Mesenchymal stem cell (in vitro differentiated cells and primary cell): Measurements from ENCODE around the gene KLC4.

Experiments
- DNase-seq: peaks from one replicate; pipeline ENCODE4 v3.0.0-alpha.2; 2013
- H2AFZ ChIP-seq: one replicate; pipeline ENCODE4 v1.6.1; 2013; ENCODE audit warnings: low read depth, mild to moderate bottlenecking, control low read depth, inconsistent platforms, low read length, moderate library complexity
- H2AK5ac ChIP-seq: 2 replicates; pipeline ENCODE4 v1.6.1; 2013; ENCODE audit warnings: low read length, moderate library complexity, mild to moderate bottlenecking, inconsistent platforms; ENCODE audit not compliant: severe bottlenecking
- H2BK120ac ChIP-seq: one replicate; pipeline ENCODE4 v1.6.1; 2013; ENCODE audit warnings: low read depth, mild to moderate bottlenecking, inconsistent platforms, low read length, moderate library complexity
- H2BK12ac ChIP-seq, 2 experiments: one replicate each; pipeline ENCODE4 v1.6.1; 2013; ENCODE audit warnings: inconsistent platforms in 2 of 2, low read length in 2 of 2, mild to moderate bottlenecking in 2 of 2, moderate library complexity in 2 of 2, control low read depth in 1 of 2
- H2BK15ac ChIP-seq: one replicate; pipeline ENCODE4 v1.6.1; 2013; ENCODE audit warnings: mild to moderate bottlenecking, low read depth, inconsistent platforms; ENCODE audit not compliant: poor library complexity, severe bottlenecking
- H2BK5ac ChIP-seq: 2 replicates; pipeline ENCODE4 v1.6.1; 2013; ENCODE audit warnings: low read depth, mild to moderate bottlenecking, low read length, control low read depth, inconsistent platforms; ENCODE audit not compliant: poor library complexity, severe bottlenecking
- H3K14ac ChIP-seq, 2 experiments: one replicate each; pipeline ENCODE4 v1.6.1; 2013; ENCODE audit warnings: inconsistent platforms in 2 of 2, low read length in 2 of 2, control low read depth in 1 of 2, mild to moderate bottlenecking in 1 of 2, moderate library complexity in 1 of 2
- H3K18ac ChIP-seq, 2 experiments: one replicate each; pipeline ENCODE4 v1.6.1; 2013; ENCODE audit warnings: inconsistent platforms in 2 of 2, low read length in 2 of 2, control low read depth in 1 of 2, low read depth in 1 of 2, mild to moderate bottlenecking in 1 of 2
- H3K23ac ChIP-seq, 2 experiments: one replicate each; pipeline ENCODE4 v1.6.1; 2013; ENCODE audit warnings: inconsistent platforms in 2 of 2, low read length in 2 of 2, mild to moderate bottlenecking in 2 of 2, moderate library complexity in 2 of 2, control low read depth in 1 of 2
- H3K27ac ChIP-seq: 2 replicates; pipeline ENCODE4 v1.5.1; 2013; ENCODE audit warnings: mild to moderate bottlenecking, moderate library complexity, low read length, control low read depth, inconsistent platforms; ENCODE audit not compliant: poor library complexity, severe bottlenecking
- H3K27me3 ChIP-seq, 2 experiments: 2 replicates each; pipeline versions ENCODE4 v1.6.1 to v1.7.0; 2013; ENCODE audit warnings: low read length in 2 of 2, mild to moderate bottlenecking in 2 of 2, moderate library complexity in 2 of 2, control low read depth in 1 of 2, inconsistent platforms in 1 of 2; ENCODE audit not compliant: control insufficient read depth in 1 of 2, insufficient read depth in 1 of 2
- H3K36me3 ChIP-seq, 2 experiments: 2 replicates each; pipeline versions ENCODE4 v1.6.1 to v1.7.0; 2013; ENCODE audit warnings: low read length in 2 of 2, control low read depth in 1 of 2, inconsistent platforms in 1 of 2, low read depth in 1 of 2, mild to moderate bottlenecking in 1 of 2; ENCODE audit not compliant: insufficient read depth in 2 of 2, control insufficient read depth in 1 of 2
- H3K4ac ChIP-seq, 2 experiments: one replicate each; pipeline ENCODE4 v1.6.1; 2013; ENCODE audit warnings: inconsistent platforms in 2 of 2, low read length in 2 of 2, mild to moderate bottlenecking in 2 of 2, moderate library complexity in 2 of 2, control low read depth in 1 of 2, low read depth in 1 of 2
- H3K4me1 ChIP-seq: 2 replicates; pipeline ENCODE4 v1.6.1; 2013; ENCODE audit warnings: low read depth, low read length, control low read depth; ENCODE audit not compliant: control insufficient read depth, insufficient read depth
- H3K4me2 ChIP-seq: 2 replicates; pipeline ENCODE4 v1.6.1; 2013; ENCODE audit warnings: low read length, mild to moderate bottlenecking, inconsistent platforms; ENCODE audit not compliant: poor library complexity, severe bottlenecking
- H3K4me3 ChIP-seq, 2 experiments: 2 replicates each; pipeline versions ENCODE4 v1.5.1 to v1.7.0; 2013; ENCODE audit warnings: low read length in 2 of 2, mild to moderate bottlenecking in 2 of 2, control low read depth in 1 of 2, low read depth in 1 of 2; ENCODE audit not compliant: insufficient read depth in 1 of 2
- H3K79me1 ChIP-seq: replicated peaks from 2 replicates; pipeline ENCODE4 v1.6.1; 2013; ENCODE audit warnings: mild to moderate bottlenecking, control low read depth, low read length, inconsistent platforms; ENCODE audit not compliant: poor library complexity, severe bottlenecking
- H3K9ac ChIP-seq: 2 replicates; pipeline ENCODE4 v1.7.0; 2013; ENCODE audit warnings: mild to moderate bottlenecking, low read length, moderate library complexity
- H3K9me3 ChIP-seq: 2 replicates; pipeline ENCODE4 v1.7.0; 2013; ENCODE audit warnings: mild to moderate bottlenecking, low read length; ENCODE audit not compliant: control insufficient read depth
- H4K8ac ChIP-seq: one replicate; pipeline ENCODE4 v1.6.1; 2013; ENCODE audit warnings: inconsistent platforms, mild to moderate bottlenecking, low read length, moderate library complexity
- H4K91ac ChIP-seq: one replicate; pipeline ENCODE4 v1.6.1; 2013; ENCODE audit warnings: mild to moderate bottlenecking, low read length, inconsistent platforms
- WGBS: methylation state at CpG from one replicate; pipeline ENCODE4 v1.1.7; 2013; ENCODE audit warnings: mixed read lengths; 5-methylcytosine and 5-hydroxymethylcytosine counted together

The KLC4 gene

GRCh38 chr6:43092635-43093034 is 33.2 kb downstream of the KLC4 start:
- Histone ChIP-seq H2BK5ac (no peak overlapping the region), H3K27ac (no peak overlapping the region)

GRCh38 chr6:43093436-43094289 is 34.2 kb downstream of the KLC4 start:
- DNase-seq, result peak; percentile 78
- Histone ChIP-seq H3K18ac (peak overlapping the region in 1 of 2 experiments; percentile 46), H3K27me3 (no peaks in the 10 kb centered on the region), H3K9me3 (no peaks in the 10 kb centered on the region), H3K4ac (peak overlapping the region in 1 of 2 experiments; percentile 88), H3K36me3 (no peaks in the 10 kb centered on the region), H2BK120ac (no peak overlapping the region), H2BK5ac (no peak overlapping the region), H3K27ac (peak overlapping the region; percentile 25), H3K14ac (peak overlapping the region in 1 of 2 experiments; percentile 41), H3K9ac (peak overlapping the region; percentile 84), H4K8ac (peak overlapping the region; percentile 39), H2BK15ac (no peak overlapping the region), H2AFZ (no peak overlapping the region), H3K4me2 (no peak overlapping the region), H2AK5ac (peak overlapping the region; percentile 62), H3K79me1 (no peaks in the 10 kb centered on the region), H3K4me1 (peaks cover 44% of the 10 kb centered on the region), H2BK12ac (peak overlapping the region; percentile 12 to 18), H3K4me3 (peak overlapping the region in 1 of 2 experiments; percentile 73), H3K23ac (no peak overlapping the region), H4K91ac (no peak overlapping the region)
- WGBS, result 57% methylated on average over 9 of the region's 9 CpGs

More at GRCh38 chr6:43092635-43093034, 33.2 kb downstream of the KLC4 start:
- Histone ChIP-seq H3K79me1 (no peaks in the 10 kb centered on the region), H3K36me3 (no peaks in the 10 kb centered on the region), H3K4me3 (no peak overlapping the region), H3K14ac (no peak overlapping the region), H3K9me3 (no peaks in the 10 kb centered on the region), H3K4me1 (peaks cover 46% of the 10 kb centered on the region), H2AFZ (no peak overlapping the region), H3K18ac (no peak overlapping the region), H3K27me3 (no peaks in the 10 kb centered on the region), H2BK12ac (no peak overlapping the region), H2BK15ac (no peak overlapping the region), H3K4ac (no peak overlapping the region), H2AK5ac (no peak overlapping the region), H3K23ac (no peak overlapping the region), H4K91ac (no peak overlapping the region), H2BK120ac (no peak overlapping the region), H3K4me2 (no peak overlapping the region), H3K9ac (peak overlapping the region; percentile 79), H4K8ac (no peak overlapping the region)
- no peak for DNase-seq

- H3K9me3 ChIP-seq, result no peaks in the 10 kb centered on the region
- no peak overlapping the region for H3K14ac ChIP-seq
- H3K18ac ChIP-seq, result no peak overlapping the region
- H3K27me3 ChIP-seq, result no peaks in the 10 kb centered on the region
- no peak overlapping the region for H2BK12ac ChIP-seq
- H3K4me1 ChIP-seq, result peaks cover 28% of the 10 kb centered on the region
- H2BK5ac ChIP-seq, result peak overlapping the region; percentile 67
- H3K79me1 ChIP-seq, result no peaks in the 10 kb centered on the region
- H2AFZ ChIP-seq, result no peak overlapping the region
- H2BK120ac ChIP-seq, result no peak overlapping the region
- peak overlapping the region in 1 of 2 experiments; percentile 48 for H3K4me3 ChIP-seq
- no peak overlapping the region for H3K23ac ChIP-seq
- H4K8ac ChIP-seq, result no peak overlapping the region
- H3K27ac ChIP-seq, result peak overlapping the region; percentile 94
- H3K9ac ChIP-seq, result peak overlapping the region; percentile 72
- no peak overlapping the region for H2BK15ac ChIP-seq
- WGBS, result 43% methylated on average over 7 of the region's 7 CpGs
- no peaks in the 10 kb centered on the region for H3K36me3 ChIP-seq
- DNase-seq, result peak; percentile 14
- H4K91ac ChIP-seq, result no peak overlapping the region
- peak overlapping the region; percentile 91 for H2AK5ac ChIP-seq
- H3K4me2 ChIP-seq, result no peak overlapping the region
- H3K4ac ChIP-seq, result no peak overlapping the region
These were observed 36.5 kb downstream of the KLC4 start for GRCh38 chr6:43095939-43096338.

GRCh38 chr6:43096451-43097097 is 37.1 kb downstream of the KLC4 start:
- peak overlapping the region in 1 of 2 experiments; percentile 48 for H3K4me3 ChIP-seq
- 29% methylated on average over 7 of the region's 8 CpGs for WGBS

More at GRCh38 chr6:43096451-43097097, 37.1 kb downstream of the KLC4 start:
- Histone ChIP-seq H2AFZ (no peak overlapping the region), H3K27ac (peak overlapping the region; percentile 94), H3K4me2 (peak overlapping the region; percentile 73), H2BK120ac (no peak overlapping the region), H3K23ac (peak overlapping the region in 1 of 2 experiments; percentile 41), H3K9me3 (no peaks in the 10 kb centered on the region), H3K36me3 (no peaks in the 10 kb centered on the region), H3K14ac (peak overlapping the region in 1 of 2 experiments; percentile 79), H3K9ac (peak overlapping the region; percentile 72), H2BK5ac (peak overlapping the region; percentile 61), H3K18ac (peak overlapping the region in 1 of 2 experiments; percentile 84), H3K4ac (peak overlapping the region in 1 of 2 experiments; percentile 91), H2BK12ac (peak overlapping the region in 1 of 2 experiments; percentile 80), H2AK5ac (peak overlapping the region; percentile 91), H4K91ac (no peak overlapping the region), H3K79me1 (no peaks in the 10 kb centered on the region), H2BK15ac (no peak overlapping the region), H3K27me3 (no peaks in the 10 kb centered on the region), H3K4me1 (peaks cover 25% of the 10 kb centered on the region), H4K8ac (no peak overlapping the region)
- peak; percentile 68 for DNase-seq
